Stimulated activated CD8-positive, alpha-beta memory T cell treated with anti-CD3 and anti-CD28 coated beads, Interleukin-12 subunit alpha, Interleukin-12 subunit beta, amount 100 ng/mL, for 1 hour (primary cell): Measurements from ENCODE around the gene MAMSTR.
A peak's percentile ranks its signal among the peaks of the same experiment; 100 is the strongest.
"Not testable (repeated sequence)": the region's sequence is repeated elsewhere in the genome, so short reads cannot be mapped to it uniquely, and the experiment has no call there.

Source experiments
- DNase-seq: peaks from one replicate; pipeline ENCODE4 v3.0.0-alpha.2; 2020; ENCODE audit warnings: low read depth

Gene MAMSTR

DNA sequence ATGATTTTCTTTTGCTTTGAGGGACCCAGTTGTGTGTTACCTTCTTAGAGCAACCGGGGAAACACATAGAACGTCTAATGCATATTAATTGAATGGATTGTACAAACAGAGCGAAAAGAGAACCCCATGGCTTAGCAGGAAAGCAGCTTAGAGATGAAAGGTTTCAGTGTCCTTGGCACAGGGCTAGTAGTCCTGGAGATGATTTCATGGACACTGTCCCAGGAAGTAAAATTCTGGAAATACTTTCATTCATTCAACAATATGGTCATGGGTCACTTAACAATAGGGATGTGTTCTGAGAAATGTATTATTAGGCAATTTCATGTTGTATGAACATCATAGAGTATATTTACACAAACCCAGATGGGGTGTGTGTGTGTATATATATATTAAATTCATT is 33.4 kb downstream of the MAMSTR start:
- DNase-seq = no peak

GRCh38 chr19:48685583-48685982 is 33.9 kb downstream of the MAMSTR start:
- no peak for DNase-seq

DNA sequence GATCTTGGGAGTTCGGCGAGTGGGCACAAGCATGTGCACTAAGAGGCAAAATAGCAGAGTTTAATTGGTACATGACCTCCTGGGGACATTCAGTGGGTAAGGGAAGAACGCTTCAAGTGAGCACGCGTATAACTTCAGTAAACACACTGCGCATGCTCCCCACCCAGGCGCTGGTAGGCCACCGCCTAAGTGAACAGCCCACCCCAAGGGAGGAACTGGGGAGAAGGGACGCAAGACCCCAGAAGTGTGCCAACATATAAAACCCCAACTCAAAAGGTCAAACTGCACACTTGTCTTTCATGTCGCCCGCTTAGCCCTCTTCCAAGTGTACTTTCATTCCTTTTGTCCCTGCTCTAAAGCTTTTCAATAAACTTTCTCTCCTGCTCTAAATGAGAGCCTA is 36.2 kb downstream of the MAMSTR start:
- DNase-seq = no peak

DNA sequence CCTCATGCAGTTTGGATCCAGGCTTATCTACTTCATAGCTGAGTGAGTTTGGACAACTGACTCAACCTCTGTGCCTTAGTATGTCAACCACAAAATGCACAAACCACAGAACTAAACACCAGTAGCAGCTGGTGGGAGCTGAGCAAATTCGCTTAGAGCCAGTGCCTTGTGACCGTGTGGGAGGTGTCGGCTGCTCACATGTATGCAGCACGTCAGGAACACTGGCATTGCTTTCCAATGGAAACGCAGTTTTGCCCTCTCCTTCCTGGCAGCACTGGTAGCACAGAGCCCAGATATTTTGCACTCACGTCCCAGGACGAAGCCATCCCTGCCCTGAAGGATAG is 38.4 kb downstream of the MAMSTR start:
- DNase-seq = no peak

GRCh38 chr19:48680436-48681126 is 38.9 kb downstream of the MAMSTR start:
- no peak for DNase-seq

GRCh38 chr19:48680006-48680405 is 39.5 kb downstream of the MAMSTR start:
- DNase-seq = not testable (repeated sequence)

DNA sequence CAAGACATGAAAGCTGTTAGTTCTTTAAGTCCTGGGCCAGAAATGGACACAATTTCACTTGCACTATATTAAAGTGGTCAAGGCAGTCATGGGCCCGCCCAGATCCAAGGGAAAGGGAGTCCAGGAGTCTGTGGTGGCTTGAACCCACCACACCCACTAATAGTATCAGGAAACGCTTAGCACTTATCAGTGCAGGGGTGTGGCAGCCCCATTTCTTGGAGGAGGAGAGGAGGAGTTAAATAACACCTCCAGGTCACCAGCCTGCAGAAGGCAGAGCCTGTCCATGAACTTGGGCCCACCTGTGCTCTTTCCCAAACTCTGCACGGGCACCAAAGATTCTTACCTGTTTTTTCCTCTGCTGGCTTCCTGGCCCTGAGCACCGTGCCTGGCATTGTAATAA is 41.3 kb downstream of the MAMSTR start:
- no peak for DNase-seq

DNA sequence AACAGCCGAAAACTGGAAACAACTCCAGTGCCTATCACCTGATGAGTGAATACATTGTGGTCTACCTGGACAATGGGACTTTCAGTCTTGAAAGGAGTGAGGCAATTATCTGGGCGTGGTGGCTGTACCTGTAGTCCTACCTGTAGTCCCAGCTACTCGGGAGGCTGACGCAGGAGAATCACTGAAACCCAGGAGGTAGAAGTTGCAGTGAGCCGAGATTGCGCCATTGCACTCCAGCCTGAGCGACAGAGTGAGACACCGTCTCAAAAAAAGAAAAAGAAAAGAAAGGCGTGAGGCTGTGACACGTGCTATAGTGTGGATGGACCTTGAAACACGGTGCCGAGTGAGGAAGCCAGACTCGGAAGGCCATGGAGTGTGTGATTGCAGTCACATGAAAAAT is 42.6 kb downstream of the MAMSTR start:
- no peak for DNase-seq

GRCh38 chr19:48676487-48676886 is 43.0 kb downstream of the MAMSTR start:
- DNase-seq = no peak

- peak; percentile 57 for DNase-seq
Measured at GRCh38 chr19:48674921-48675824, 44.4 kb downstream of the MAMSTR start.

- no peak for DNase-seq
Measured at GRCh38 chr19:48674216-48674809, 45.2 kb downstream of the MAMSTR start.

DNA sequence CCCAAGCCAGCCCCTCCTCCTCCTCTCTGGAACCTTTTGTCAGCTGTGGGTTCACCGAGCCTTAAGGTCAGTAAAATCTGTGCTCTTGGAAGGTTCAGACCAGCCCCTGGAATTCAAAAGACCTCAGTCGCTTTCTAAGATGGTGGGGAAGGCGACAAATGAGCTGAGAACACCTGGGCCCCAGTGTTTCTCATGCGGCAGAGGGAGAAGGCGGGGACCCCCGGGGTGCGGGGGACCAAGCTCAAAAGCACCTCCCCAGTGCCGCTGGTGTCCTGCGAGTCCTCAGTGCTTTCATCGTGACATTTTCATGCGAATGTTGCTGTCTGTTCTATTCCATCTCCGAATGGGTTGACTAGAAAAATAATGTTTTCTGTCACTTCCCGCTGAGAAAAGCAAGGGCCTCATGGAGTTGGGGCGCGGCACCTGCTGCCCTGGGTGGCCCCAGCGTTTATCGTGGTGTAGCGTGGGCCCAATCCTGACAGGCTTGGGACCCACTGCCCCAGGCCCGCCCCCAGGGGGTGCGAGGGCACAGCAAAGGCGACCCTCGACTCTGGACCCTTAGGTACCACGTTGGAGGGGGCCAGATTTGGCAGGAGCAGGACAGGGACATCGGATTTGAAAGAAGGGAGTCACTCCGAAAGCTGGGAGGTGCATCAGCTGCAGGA is 46.0 kb downstream of the MAMSTR start:
- DNase-seq = no peak

DNA sequence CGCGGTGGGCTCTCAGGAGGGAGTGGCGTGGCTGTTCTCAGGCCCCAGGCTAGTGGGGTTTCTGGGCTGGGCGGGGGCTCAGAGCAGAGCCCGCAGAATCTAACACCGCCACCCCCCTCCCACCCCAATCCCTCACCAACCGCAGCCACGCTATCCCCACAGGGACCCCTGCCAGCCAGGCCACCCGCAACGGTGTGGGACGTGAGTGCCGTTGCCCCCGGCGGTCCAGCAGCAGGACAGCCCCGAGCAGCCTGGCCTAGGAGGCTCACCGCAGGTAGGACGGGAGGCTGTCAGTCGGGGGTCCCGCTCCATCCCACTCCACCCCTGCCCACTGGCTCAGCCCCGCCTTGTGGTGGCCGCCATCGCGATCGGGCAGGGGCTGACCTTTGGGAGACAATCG is 46.5 kb downstream of the MAMSTR start, which contains the start of gene NTN5:
Gene NTN5 (minus strand): TSS at position 24 of the 400 bp plus-strand sequence. CDS start 2,031 bp downstream, outside the sequence.
- no peak for DNase-seq

DNA sequence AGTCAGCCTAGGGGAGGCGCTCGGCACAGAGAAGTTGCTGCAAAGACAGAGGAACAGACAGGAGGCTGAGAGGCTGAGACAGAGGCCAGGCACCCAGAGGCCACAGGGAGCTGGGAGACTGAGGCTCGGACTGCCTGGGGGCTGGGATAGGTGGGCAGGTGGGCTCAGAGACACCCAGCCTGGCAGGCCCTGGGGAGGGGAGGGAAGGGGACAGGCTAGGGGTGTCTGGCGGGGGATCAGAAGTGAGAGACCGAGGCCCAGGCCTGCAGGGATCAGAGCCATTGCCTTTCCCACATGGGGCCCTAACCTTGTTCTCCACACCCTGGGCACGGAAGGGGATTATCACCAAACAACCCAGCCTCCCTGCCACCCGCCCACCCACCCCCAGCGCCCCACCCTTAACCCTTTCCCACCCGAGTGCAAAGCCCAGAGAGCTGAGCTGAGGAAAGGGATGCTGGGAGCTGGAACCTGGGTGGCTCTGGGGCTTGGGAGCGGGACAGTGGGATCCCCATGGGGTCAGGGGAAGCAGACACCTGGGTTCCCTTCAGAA is 48.0 kb downstream of the MAMSTR start:
- DNase-seq = no peak

GRCh38 chr19:48670699-48671445 is 48.7 kb downstream of the MAMSTR start:
- no peak for DNase-seq

GRCh38 chr19:48669903-48670668 is 49.4 kb downstream of the MAMSTR start:
- no peak for DNase-seq

DNA sequence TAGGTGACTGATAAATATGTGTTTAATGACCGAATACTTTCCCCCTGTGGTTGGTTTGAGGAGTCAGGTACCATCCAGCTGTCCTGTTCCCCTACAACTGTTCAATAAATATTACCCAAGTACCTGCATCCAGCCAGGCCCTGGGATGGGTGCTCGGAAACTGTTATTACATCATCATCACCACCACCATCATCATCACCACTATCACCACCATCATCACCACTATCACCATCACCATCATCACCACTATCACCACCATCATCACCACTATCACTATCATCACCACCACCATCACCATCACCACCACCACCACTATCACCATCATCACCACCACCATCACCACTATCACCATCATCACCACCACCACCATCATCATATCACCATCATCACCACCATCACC is 50.8 kb downstream of the MAMSTR start:
- no peak for DNase-seq

DNA sequence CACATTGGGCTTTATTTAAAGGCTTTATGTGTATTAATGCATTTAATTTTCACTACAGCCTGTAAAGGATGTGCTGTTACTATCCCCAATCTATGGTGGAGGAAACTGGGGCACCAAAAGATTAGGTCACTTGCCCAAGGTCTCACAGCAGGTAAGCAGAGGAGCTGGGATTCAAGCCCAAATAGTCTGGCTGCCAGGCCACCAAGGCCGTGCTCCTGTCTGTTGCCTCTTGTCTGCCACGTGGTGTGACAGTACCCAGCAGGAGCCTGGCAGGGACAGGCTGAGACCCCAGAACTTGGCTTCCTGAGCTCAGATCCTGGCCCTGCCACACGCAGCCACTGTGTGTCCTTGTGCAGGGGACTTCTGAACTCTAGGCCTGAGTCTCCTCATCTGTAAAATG is 51.2 kb downstream of the MAMSTR start:
- no peak for DNase-seq

DNA sequence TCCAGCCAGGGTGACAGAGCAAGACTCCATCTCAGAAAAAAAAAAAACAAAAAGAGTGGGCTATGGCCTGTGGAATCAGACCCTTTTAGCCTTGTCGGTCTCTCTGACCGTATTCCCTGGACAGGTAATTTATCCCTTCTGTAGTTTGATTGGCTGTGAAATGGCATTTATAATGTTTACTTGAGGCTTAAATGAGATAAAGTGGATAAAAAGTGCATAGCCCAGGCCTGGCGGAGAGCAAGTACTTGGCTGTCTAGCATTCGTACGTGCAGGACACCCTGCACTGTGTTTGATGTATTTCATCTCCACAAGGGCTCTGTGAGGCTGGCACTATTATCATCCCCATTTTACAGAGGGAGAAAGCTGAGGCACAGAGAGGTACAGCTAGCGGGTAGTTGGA is 53.7 kb downstream of the MAMSTR start:
- no peak for DNase-seq

DNA sequence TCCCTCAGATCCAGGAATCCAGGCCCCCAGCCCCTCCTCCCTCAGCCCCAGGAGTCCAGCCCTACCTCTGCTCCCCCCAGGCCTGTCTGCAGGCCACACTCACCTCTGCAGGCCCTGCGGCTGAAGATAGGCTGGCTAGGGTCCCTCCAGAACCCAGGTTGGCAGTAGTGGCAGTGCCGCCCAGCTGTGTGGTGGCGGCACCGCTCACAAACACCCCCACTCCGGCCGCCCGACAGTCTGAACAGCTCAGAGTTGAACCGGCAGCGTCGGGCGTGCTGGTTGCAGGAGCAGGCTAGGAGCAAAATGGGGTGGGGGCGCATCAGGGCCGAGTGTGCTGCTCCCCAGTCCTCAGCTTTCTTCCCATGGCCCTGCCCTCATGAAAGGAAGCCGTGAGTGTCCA is 55.0 kb downstream of the MAMSTR start:
- DNase-seq = no peak

GRCh38 chr19:48663667-48664066 is 55.9 kb downstream of the MAMSTR start:
- no peak for DNase-seq
